Measurements from ENCODE around the gene ARL4A.
"Not testable (repeated sequence)": the region's sequence is repeated elsewhere in the genome, so short reads cannot be mapped to it uniquely, and the experiment has no call there.

The ARL4A gene

DNA sequence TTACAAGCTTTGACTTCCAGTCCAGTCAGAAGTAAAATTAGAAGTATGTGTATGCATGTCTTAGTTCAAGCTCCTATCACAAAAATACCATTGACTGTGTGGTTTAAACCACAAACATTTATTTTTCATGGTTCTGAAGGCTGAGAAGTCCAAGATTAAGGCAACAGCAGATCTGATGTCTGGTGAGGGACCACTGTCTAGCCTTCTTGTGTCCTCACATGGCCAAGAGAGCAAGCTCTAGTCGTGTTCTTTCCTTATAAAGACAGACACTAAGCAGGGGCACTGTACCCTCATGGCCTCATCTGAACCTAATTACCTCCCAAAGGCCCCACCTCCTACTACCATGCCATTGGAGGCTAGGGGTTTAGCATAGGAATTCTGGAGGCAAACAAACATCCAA, 41.3 kb upstream of the ARL4A start:
- no peaks in the 10 kb centered on the region for H3K9me3 ChIP-seq (ENCODE audit: control insufficient read depth, insufficient read depth, low read length)
- no peak for DNase-seq (ENCODE audit: low read depth, low spot score)
- H3K27ac ChIP-seq (ENCODE audit: low read length) = no peak overlapping the region
- H3K4me3 ChIP-seq (ENCODE audit: low read length) = no peak overlapping the region
- H3K27me3 ChIP-seq (ENCODE audit: control insufficient read depth, insufficient read depth, low read length) = no peaks in the 10 kb centered on the region
- H3K4me1 ChIP-seq (ENCODE audit: control insufficient read depth, insufficient read depth, low read length) = peaks cover 1% of the 10 kb centered on the region; the same call in 1 of the 2 replicates
- H3K36me3 ChIP-seq (ENCODE audit: control insufficient read depth, insufficient read depth, low read length) = no peaks in the 10 kb centered on the region; the same call in 1 of the 2 replicates
- WGBS (ENCODE audit: insufficient coverage, insufficient read length) = no CpG with 5 or more reads among the region's 1 CpG

DNA sequence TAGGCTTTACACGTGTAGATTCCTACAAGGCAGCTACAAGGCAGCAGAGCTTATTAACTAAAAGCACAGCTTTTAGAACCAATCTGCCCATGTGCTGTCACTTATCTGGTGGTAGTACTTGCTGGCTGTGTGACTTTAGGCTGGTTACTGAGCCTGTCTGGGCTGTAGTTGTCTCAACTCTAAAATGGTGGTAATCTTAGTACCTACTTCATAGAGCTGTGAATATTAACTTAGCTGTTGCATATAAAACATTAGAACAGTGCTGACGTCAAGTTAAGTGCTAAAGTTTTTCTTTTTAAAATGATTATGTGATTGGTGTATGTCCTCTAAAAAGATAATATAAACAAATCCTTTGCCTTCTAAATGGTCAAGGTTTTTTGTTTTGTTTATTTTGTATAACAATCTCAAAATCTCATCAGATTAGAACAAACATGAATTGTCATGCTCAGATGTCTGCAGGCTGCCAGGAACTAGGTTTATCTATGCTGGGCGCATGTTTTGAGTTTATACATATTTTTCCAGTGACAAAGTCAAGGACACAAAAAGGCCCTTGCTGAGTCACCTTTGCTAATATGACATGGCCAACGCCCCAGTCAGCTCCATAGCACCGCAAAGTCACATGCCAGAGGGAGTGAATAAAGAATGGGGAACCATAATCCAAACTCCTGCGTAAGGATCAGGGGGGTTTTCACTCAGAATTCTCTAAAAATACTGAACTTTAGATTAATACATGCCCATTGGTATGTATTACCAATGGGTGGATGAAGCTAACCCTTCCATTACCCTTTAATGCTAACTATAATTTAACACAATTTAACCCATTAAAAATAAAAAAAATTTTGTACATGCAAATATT, 39.8 kb upstream of the ARL4A start:
- WGBS (ENCODE audit: insufficient coverage, insufficient read length) = no CpG with 5 or more reads among the region's 6 CpGs
- no peak for DNase-seq (ENCODE audit: low read depth, low spot score)
- H3K4me1 ChIP-seq (ENCODE audit: control insufficient read depth, insufficient read depth, low read length) = peaks cover 1% of the 10 kb centered on the region; the same call in 1 of the 2 replicates
- no peak overlapping the region for H3K27ac ChIP-seq (ENCODE audit: low read length)
- no peaks in the 10 kb centered on the region for H3K27me3 ChIP-seq (ENCODE audit: control insufficient read depth, insufficient read depth, low read length)
- no peaks in the 10 kb centered on the region; the same call in 1 of the 2 replicates for H3K36me3 ChIP-seq (ENCODE audit: control insufficient read depth, insufficient read depth, low read length)
- H3K9me3 ChIP-seq (ENCODE audit: control insufficient read depth, insufficient read depth, low read length) = no peaks in the 10 kb centered on the region
- H3K4me3 ChIP-seq (ENCODE audit: low read length) = no peak overlapping the region

DNA sequence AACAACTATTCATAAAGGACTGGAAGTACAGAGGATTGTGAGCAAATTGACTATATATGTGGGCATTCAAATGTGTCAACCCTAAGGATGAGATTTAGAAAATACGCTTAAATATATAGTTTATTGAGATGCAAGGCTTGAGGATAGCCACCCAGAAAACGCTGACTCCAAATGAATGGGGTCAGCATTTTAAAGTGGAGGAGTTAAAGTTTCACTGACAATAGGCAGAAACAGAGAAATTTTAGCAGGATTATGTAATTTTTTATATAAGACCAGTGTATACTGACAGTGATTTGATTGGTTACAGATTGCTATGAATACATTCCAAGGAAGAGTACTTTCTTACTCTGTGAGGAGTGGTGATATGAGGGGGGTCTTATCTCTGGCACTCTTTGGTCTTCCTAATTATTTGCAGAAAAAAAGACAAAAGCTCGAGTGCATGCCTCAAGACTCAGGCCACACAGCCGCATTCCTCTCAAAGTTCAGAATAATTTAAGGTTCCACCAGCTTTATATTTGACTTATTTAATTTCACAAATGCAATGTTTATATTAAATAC, 38.6 kb upstream of the ARL4A start:
- no peak for DNase-seq (ENCODE audit: low read depth, low spot score)
- Histone ChIP-seq H3K36me3 (ENCODE audit: control insufficient read depth, insufficient read depth, low read length) (no peaks in the 10 kb centered on the region; the same call in 1 of the 2 replicates), H3K9me3 (ENCODE audit: control insufficient read depth, insufficient read depth, low read length) (no peaks in the 10 kb centered on the region), H3K4me3 (ENCODE audit: low read length) (no peak overlapping the region), H3K27me3 (ENCODE audit: control insufficient read depth, insufficient read depth, low read length) (no peaks in the 10 kb centered on the region), H3K27ac (ENCODE audit: low read length) (no peak overlapping the region), H3K4me1 (ENCODE audit: control insufficient read depth, insufficient read depth, low read length) (peaks cover 1% of the 10 kb centered on the region; the same call in 1 of the 2 replicates)
- WGBS (ENCODE audit: insufficient coverage, insufficient read length) = no CpG with 5 or more reads among the region's 4 CpGs

DNA sequence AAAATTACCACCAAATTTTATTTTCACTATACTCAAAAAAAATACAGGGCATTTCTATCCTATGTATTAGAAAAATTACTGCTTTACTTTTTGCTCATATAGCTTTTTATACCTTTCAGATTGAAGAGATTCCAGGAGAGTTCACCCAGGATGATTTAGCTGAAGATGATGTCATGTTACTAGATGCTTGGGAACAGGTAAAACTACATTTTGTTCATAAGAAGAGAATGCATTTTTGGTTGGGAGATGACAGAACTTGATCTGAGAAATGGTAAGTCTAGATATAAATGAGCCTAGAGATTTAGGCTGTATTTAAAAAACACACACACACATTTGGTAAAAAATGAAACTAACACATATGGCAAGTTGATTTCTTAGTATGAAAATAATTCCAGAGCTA, 38.1 kb upstream of the ARL4A start:
- no peaks in the 10 kb centered on the region for H3K9me3 ChIP-seq (ENCODE audit: control insufficient read depth, insufficient read depth, low read length)
- H3K4me1 ChIP-seq (ENCODE audit: control insufficient read depth, insufficient read depth, low read length) = peaks cover 1% of the 10 kb centered on the region; the same call in 1 of the 2 replicates
- H3K27me3 ChIP-seq (ENCODE audit: control insufficient read depth, insufficient read depth, low read length) = no peaks in the 10 kb centered on the region
- DNase-seq (ENCODE audit: low read depth, low spot score) = no peak
- no peaks in the 10 kb centered on the region; the same call in 1 of the 2 replicates for H3K36me3 ChIP-seq (ENCODE audit: control insufficient read depth, insufficient read depth, low read length)
- no peak overlapping the region for H3K4me3 ChIP-seq (ENCODE audit: low read length)
- no peak overlapping the region for H3K27ac ChIP-seq (ENCODE audit: low read length)

DNA sequence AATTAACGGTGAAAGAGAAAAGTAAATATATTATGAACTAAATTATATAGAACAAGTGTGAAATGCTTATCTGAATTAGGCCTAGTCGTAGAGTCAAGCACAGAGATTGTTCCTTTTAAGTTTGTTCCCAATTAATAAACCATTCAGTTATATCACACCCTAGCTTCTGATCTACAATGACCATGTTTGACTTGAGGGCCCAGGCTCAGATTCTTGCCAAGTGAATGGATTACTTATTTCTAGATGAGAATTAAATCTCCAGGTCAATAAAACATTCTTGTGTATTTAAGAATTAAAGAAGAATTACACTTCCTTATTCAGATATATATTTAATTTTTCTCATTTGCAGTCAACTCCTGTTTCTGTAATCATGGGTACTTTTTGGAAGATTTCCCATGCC, 37.4 kb upstream of the ARL4A start:
- Histone ChIP-seq H3K4me3 (ENCODE audit: low read length) (no peak overlapping the region), H3K27ac (ENCODE audit: low read length) (no peak overlapping the region), H3K4me1 (ENCODE audit: control insufficient read depth, insufficient read depth, low read length) (peaks cover 1% of the 10 kb centered on the region; the same call in 1 of the 2 replicates), H3K27me3 (ENCODE audit: control insufficient read depth, insufficient read depth, low read length) (no peaks in the 10 kb centered on the region), H3K9me3 (ENCODE audit: control insufficient read depth, insufficient read depth, low read length) (no peaks in the 10 kb centered on the region), H3K36me3 (ENCODE audit: control insufficient read depth, insufficient read depth, low read length) (no peaks in the 10 kb centered on the region; the same call in 1 of the 2 replicates)
- no CpG with 5 or more reads among the region's 2 CpGs for WGBS (ENCODE audit: insufficient coverage, insufficient read length)
- DNase-seq (ENCODE audit: low read depth, low spot score) = no peak

DNA sequence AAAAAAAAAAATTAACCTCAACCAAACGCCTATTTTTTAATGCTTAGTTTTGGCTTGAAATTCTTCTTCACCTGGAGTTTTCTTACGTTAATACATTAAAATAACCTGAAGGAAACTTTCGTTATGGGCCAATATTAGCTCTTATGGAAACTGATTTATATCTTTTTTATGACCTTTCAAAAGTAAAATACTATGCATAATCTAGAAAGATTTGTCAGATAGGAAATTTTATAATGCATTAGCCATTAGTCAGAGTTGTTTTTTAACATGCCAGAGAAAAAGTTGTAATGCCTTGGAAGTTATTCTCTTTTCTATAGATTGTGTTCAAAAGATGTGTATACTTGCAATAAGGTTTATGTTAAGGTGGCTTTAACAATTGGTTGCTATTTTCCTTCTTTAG, 34.3 kb upstream of the ARL4A start:
- Histone ChIP-seq H3K27ac (ENCODE audit: low read length) (no peak overlapping the region), H3K27me3 (ENCODE audit: control insufficient read depth, insufficient read depth, low read length) (no peaks in the 10 kb centered on the region), H3K4me3 (ENCODE audit: low read length) (no peak overlapping the region), H3K9me3 (ENCODE audit: control insufficient read depth, insufficient read depth, low read length) (no peaks in the 10 kb centered on the region), H3K4me1 (ENCODE audit: control insufficient read depth, insufficient read depth, low read length) (no peaks in the 10 kb centered on the region), H3K36me3 (ENCODE audit: control insufficient read depth, insufficient read depth, low read length) (no peaks in the 10 kb centered on the region)
- no peak for DNase-seq (ENCODE audit: low read depth, low spot score)
- no CpG with 5 or more reads among the region's 3 CpGs for WGBS (ENCODE audit: insufficient coverage, insufficient read length)

DNA sequence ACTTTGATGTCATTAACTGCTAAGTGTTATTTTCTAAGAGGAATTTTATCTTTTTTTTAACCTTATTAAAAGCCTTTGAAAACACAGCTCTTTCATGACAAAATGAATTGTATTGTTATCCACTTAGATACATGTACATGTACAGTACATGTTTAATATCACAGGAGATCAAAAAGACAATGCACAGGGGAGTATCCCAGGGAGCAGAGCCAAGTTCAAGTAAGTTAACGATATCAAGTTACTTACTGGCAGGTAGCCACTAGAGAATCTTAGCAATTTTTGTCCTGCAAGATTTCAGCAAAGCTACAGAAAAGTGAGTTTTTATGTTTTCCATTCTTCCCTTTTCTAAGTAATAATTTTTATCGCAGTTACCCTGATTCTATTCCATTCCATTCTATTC, 33.9 kb upstream of the ARL4A start:
- no peak for DNase-seq (ENCODE audit: low read depth, low spot score)
- H3K27ac ChIP-seq (ENCODE audit: low read length) = no peak overlapping the region
- H3K27me3 ChIP-seq (ENCODE audit: control insufficient read depth, insufficient read depth, low read length) = no peaks in the 10 kb centered on the region
- no peaks in the 10 kb centered on the region for H3K4me1 ChIP-seq (ENCODE audit: control insufficient read depth, insufficient read depth, low read length)
- no peaks in the 10 kb centered on the region for H3K36me3 ChIP-seq (ENCODE audit: control insufficient read depth, insufficient read depth, low read length)
- H3K9me3 ChIP-seq (ENCODE audit: control insufficient read depth, insufficient read depth, low read length) = no peaks in the 10 kb centered on the region
- no peak overlapping the region for H3K4me3 ChIP-seq (ENCODE audit: low read length)
- WGBS (ENCODE audit: insufficient coverage, insufficient read length) = 100% methylated on average over 1 of the region's 2 CpGs

DNA sequence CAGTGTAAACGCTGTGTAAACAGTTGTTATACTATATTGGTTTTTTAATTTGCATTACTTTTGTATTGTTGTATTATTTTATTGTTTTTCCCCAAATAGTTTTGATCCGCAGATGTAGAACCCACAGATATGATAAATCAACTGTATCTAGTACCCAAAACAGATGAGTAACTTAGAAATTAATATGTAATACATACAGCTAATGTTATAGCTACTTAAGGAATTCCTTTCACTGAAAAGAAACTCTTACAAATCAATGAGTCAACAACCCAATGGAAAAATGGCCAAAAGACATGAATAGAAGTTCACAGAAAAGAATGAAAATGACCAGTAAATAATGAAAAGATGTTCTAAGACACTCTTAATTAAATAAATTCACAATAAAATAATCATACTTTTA, 32.3 kb upstream of the ARL4A start:
- no CpG with 5 or more reads among the region's 2 CpGs for WGBS (ENCODE audit: insufficient coverage, insufficient read length)
- no peak for DNase-seq (ENCODE audit: low read depth, low spot score)
- H3K9me3 ChIP-seq (ENCODE audit: control insufficient read depth, insufficient read depth, low read length) = no peaks in the 10 kb centered on the region
- no peak overlapping the region for H3K27ac ChIP-seq (ENCODE audit: low read length)
- H3K36me3 ChIP-seq (ENCODE audit: control insufficient read depth, insufficient read depth, low read length) = no peaks in the 10 kb centered on the region
- no peaks in the 10 kb centered on the region for H3K27me3 ChIP-seq (ENCODE audit: control insufficient read depth, insufficient read depth, low read length)
- no peaks in the 10 kb centered on the region for H3K4me1 ChIP-seq (ENCODE audit: control insufficient read depth, insufficient read depth, low read length)
- H3K4me3 ChIP-seq (ENCODE audit: low read length) = no peak overlapping the region

DNA sequence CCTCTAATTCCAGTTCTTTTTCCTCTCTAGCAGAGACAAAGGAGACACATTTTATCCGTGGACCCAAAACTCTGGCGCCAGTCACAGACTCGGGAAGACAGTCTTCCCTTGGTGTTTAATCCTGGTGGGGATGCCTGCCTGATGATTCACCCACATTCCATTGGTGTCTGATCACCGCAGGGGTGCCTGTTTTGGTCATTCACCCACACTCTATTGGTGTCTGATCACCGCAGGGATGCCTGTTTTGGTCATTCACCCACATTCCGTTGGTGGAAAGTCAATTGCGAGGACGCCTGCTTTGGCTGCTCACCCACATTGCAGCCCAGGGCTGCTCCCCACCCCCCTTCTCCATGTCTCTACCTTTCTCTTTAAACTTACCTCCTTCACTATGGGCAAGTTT, 27.0 kb upstream of the ARL4A start:
- DNase-seq (ENCODE audit: low read depth, low spot score); H3K9me3 ChIP-seq (ENCODE audit: control insufficient read depth, insufficient read depth, low read length); H3K27me3 ChIP-seq (ENCODE audit: control insufficient read depth, insufficient read depth, low read length); H3K4me1 ChIP-seq (ENCODE audit: control insufficient read depth, insufficient read depth, low read length); H3K36me3 ChIP-seq (ENCODE audit: control insufficient read depth, insufficient read depth, low read length); H3K27ac ChIP-seq (ENCODE audit: low read length); H3K4me3 ChIP-seq (ENCODE audit: low read length): not testable (repeated sequence)
- no CpG with 5 or more reads among the region's 8 CpGs for WGBS (ENCODE audit: insufficient coverage, insufficient read length)

DNA sequence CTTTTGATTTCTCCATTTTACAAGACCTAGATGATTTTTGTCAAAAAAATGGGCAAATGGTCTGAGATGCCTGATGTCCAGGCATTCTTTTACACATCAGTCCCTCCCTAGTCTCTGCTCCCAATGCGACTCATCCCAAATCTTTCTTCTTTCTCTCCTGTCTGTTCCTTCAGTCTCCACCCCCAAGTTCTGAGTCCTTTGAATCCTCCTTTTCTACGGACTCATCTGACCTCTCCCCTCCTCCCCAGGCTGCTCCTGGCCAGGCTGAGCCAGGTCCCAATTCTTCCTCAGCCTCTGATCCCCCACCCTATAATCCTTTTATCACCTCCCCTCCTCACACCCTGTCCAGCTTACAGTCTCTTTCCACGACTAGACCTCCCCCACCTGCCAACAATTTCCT, 26.4 kb upstream of the ARL4A start:
- H3K4me1 ChIP-seq (ENCODE audit: control insufficient read depth, insufficient read depth, low read length); H3K36me3 ChIP-seq (ENCODE audit: control insufficient read depth, insufficient read depth, low read length); DNase-seq (ENCODE audit: low read depth, low spot score); H3K9me3 ChIP-seq (ENCODE audit: control insufficient read depth, insufficient read depth, low read length); H3K27me3 ChIP-seq (ENCODE audit: control insufficient read depth, insufficient read depth, low read length); H3K4me3 ChIP-seq (ENCODE audit: low read length); H3K27ac ChIP-seq (ENCODE audit: low read length): not testable (repeated sequence)
- WGBS (ENCODE audit: insufficient coverage, insufficient read length) = no CpG with 5 or more reads among the region's 3 CpGs

DNA sequence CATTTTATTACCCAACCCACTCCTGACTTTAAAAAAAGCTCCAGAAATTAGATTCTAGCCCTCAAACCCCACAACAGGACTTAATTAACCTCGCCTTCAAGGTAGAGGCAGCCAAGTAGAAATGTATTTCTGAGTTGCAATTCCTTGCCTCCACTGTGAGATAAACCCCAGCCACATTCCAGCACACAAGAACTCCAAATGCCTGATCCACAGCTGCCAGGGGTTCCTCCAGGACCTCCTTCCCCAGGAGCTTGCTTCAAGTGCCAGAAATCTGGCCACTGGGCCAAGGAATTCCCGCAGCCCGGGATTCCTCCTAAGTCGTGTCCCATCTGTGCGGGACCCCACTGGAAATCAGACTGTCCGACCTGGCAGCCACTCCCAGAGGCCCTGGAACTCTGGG, 25.9 kb upstream of the ARL4A start:
- no CpG with 5 or more reads among the region's 6 CpGs for WGBS (ENCODE audit: insufficient coverage, insufficient read length)
- H3K9me3 ChIP-seq (ENCODE audit: control insufficient read depth, insufficient read depth, low read length) = no peaks in the 10 kb centered on the region

More for the DNA sequence above, 25.9 kb upstream of the ARL4A start:
- Histone ChIP-seq H3K4me3 (ENCODE audit: low read length) (no peak overlapping the region), H3K36me3 (ENCODE audit: control insufficient read depth, insufficient read depth, low read length) (no peaks in the 10 kb centered on the region), H3K27me3 (ENCODE audit: control insufficient read depth, insufficient read depth, low read length) (no peaks in the 10 kb centered on the region), H3K27ac (ENCODE audit: low read length) (no peak overlapping the region), H3K4me1 (ENCODE audit: control insufficient read depth, insufficient read depth, low read length) (no peaks in the 10 kb centered on the region)
- no peak for DNase-seq (ENCODE audit: low read depth, low spot score)
